K562 (cell line): ENCODE measurements around the gene SLC25A45. TPM values are rescaled to one million over a fixed set of nuclear protein-coding genes. Genes with fewer than 3 reads are reported as not detected.

Experiments used
- ATF2 ChIP-seq: sonication (generic); formaldehyde crosslinking; IDR thresholded peaks from 2 replicates; pipeline ENCODE4 v1.8.1; 2022; ENCODE audit warnings: missing genetic modification reagents
- CTCFL ChIP-seq: IDR thresholded peaks from 2 replicates; pipeline ENCODE4 v1.6.1; 2011; ENCODE audit warnings: borderline replicate concordance, low read depth, mild to moderate bottlenecking, moderate library complexity, low read length; ENCODE audit not compliant: insufficient read depth, poor library complexity, severe bottlenecking
- ERF ChIP-seq: fragments of 450-650 bp; formaldehyde crosslinking; IDR thresholded peaks from 2 replicates; pipeline ENCODE4 v1.4.0; 2020; ENCODE audit warnings: mild to moderate bottlenecking, mixed read lengths
- FOXK1 ChIP-seq: sonication (generic); formaldehyde crosslinking; IDR thresholded peaks from 2 replicates; pipeline ENCODE4 v1.8.0; 2022; ENCODE audit warnings: missing genetic modification reagents, mild to moderate bottlenecking, borderline replicate concordance
- FUS ChIP-seq: fragments of 200-400 bp; formaldehyde crosslinking; optimal IDR thresholded peaks from 2 replicates; pipeline ENCODE3; 2017; ENCODE audit warnings: low read depth, low read length
- HDAC8 ChIP-seq: fragments of 450-650 bp; IDR thresholded peaks from 2 replicates; pipeline ENCODE4 v1.6.1; 2016; ENCODE audit warnings: mild to moderate bottlenecking, missing genetic modification characterization, moderate library complexity, missing compliant biosample characterization
- HNRNPL ChIP-seq: fragments of 200-400 bp; formaldehyde crosslinking; IDR thresholded peaks from 2 replicates; pipeline ENCODE4 v1.6.1; 2017; ENCODE audit warnings: low read depth, mild to moderate bottlenecking, low read length
- HOXB6 ChIP-seq: fragments of 250-450 bp; sonication (Bioruptor Pico); IDR thresholded peaks from 2 replicates; pipeline ENCODE4 v1.5.1; 2022; ENCODE audit warnings: mild to moderate bottlenecking, borderline replicate concordance
- KAT7 ChIP-seq: sonication (generic); formaldehyde crosslinking; IDR thresholded peaks from 2 replicates; pipeline ENCODE4 v1.8.0; 2022; ENCODE audit warnings: missing genetic modification reagents, mild to moderate bottlenecking, borderline replicate concordance
- NFXL1 ChIP-seq: fragments of 450-650 bp; formaldehyde crosslinking; IDR thresholded peaks from 2 replicates; pipeline ENCODE4 v1.4.0; 2021; ENCODE audit warnings: mild to moderate bottlenecking
- PTRF ChIP-seq: fragments of 450-650 bp; IDR thresholded peaks from 2 replicates; pipeline ENCODE4 v1.6.1; 2016; ENCODE audit warnings: mild to moderate bottlenecking, missing genetic modification characterization, missing compliant biosample characterization
- SMARCA4 ChIP-seq: fragments of 450-650 bp; IDR thresholded peaks from 2 replicates; pipeline ENCODE4 v1.6.1; 2016
- SP2 ChIP-seq: IDR thresholded peaks from 2 replicates; pipeline ENCODE4 v1.6.1; 2011; ENCODE audit warnings: mild to moderate bottlenecking, low read depth, low read length, moderate library complexity; ENCODE audit not compliant: poor library complexity, severe bottlenecking; ENCODE audit errors: extremely low read depth
- TBL1XR1 ChIP-seq, 2 experiments: IDR thresholded peaks; 2 replicates each; pipeline ENCODE4 v1.6.1; 2012; ENCODE audit warnings: improper control_type of control experiment in 2 of 2, low read length in 2 of 2, mild to moderate bottlenecking in 1 of 2
- USF2 ChIP-seq: sonication (generic); formaldehyde crosslinking; IDR thresholded peaks from 2 replicates; pipeline ENCODE4 v1.5.0; 2020; ENCODE audit warnings: missing genetic modification reagents
- ZBTB26 ChIP-seq: fragments of 450-650 bp; formaldehyde crosslinking; IDR thresholded peaks from 2 replicates; pipeline ENCODE4 v1.4.0; 2022; ENCODE audit warnings: missing genetic modification characterization
- ZBTB9 ChIP-seq: fragments of 450-650 bp; formaldehyde crosslinking; IDR thresholded peaks from 2 replicates; pipeline ENCODE4 v1.4.0; 2020; ENCODE audit warnings: mild to moderate bottlenecking, moderate library complexity
- ZKSCAN1 ChIP-seq: fragments of 150-350 bp; IDR thresholded peaks from 2 replicates; pipeline ENCODE4 v1.6.1; 2016; ENCODE audit warnings: low read depth, low read length
- ZNF766 ChIP-seq: fragments of 200-800 bp; sonication (Bioruptor generic); conservative IDR thresholded peaks from 2 replicates; pipeline ENCODE4 v1.6.1; 2016; ENCODE audit warnings: missing genetic modification characterization, missing compliant biosample characterization
- ZNF830 ChIP-seq: fragments of 250-450 bp; sonication (Bioruptor Pico); IDR thresholded peaks from 2 replicates; pipeline ENCODE4 v1.5.0; 2021; ENCODE audit warnings: mild to moderate bottlenecking
- polyA plus RNA-seq, 8 experiments: library from polyadenylated mRNA; depleted of rRNA in 4 of 8; stranded (reverse) in 5 of 8; unstranded in 3 of 8; fragments of >200 nt; fragmentation: Nextera tagmentation in 2 of 8; fragmentation: Illumina TruSeq in 1 of 8; extraction: Ambion mirVana in 2 of 8; extraction: Trizol in 1 of 8; gene quantifications; 2 replicates each; pipeline versions ENCODE4 v1.2.1 to v1.2.3, GENCODE V29; 2011 to 2014; ENCODE audit warnings: inconsistent platforms in 1 of 8, missing spikeins in 1 of 8
- total RNA-seq, 7 experiments: library from RNA; depleted of rRNA in 6 of 7; stranded (reverse); fragments of >200 nt in 6 of 7; fragmentation: Illumina TruSeq in 2 of 7; extraction: Trizol in 2 of 7; gene quantifications; 2 replicates each; pipeline versions ENCODE4 v1.2.1 to v1.2.3, GENCODE V29; 2011 to 2021; ENCODE audit warnings: low replicate concordance in 1 of 7

The SLC25A45 gene
- total and polyA plus RNA-seq, 9 of the 15 experiments (the other 6 are each of a cell fraction or from before 2014, with no cell fraction given), result 0.15 to 2.3 (median 0.68) TPM

- TF ChIP-seq HOXB6 (peak; percentile 58; the same call in 1 of the 2 replicates), CTCFL (no peak), SMARCA4 (no peak), ZNF830 (CRISPR knock-in tag) (no peak; the same call in none of the 2 replicates), HNRNPL (peak; percentile 49), ZBTB26 (CRISPR knock-in tag) (peak; percentile 87), ZBTB9 (CRISPR knock-in tag) (peak; percentile 80), PTRF (tag) (no peak), TBL1XR1 (IDR thresholded peaks at IDR 0.05; ENCODE audit: low read length in 2 of 2) (peak in 1 of 2 experiments; percentile 69; a peak in 3 of 4 replicates), FUS (peak; percentile 99), USF2 (no peak), ZNF766 (no peak), FOXK1 (CRISPR knock-in tag) (peak; percentile 45), NFXL1 (no peak; the same call in 1 of the 2 replicates), ERF (CRISPR knock-in tag) (peak; percentile 89), ZKSCAN1 (no peak), ATF2 (CRISPR knock-in tag) (peak; percentile 56; the same call in 1 of the 2 replicates), HDAC8 (0 out of 2 replicates have a peak, but pooled peaks have one; percentile 9), SP2 (no peak), KAT7 (CRISPR knock-in tag) (no peak; the same call in 1 of the 2 replicates)
Measured at GRCh38 chr11:65426839-65427690, 44.6 kb upstream of the SLC25A45 start (continued).
